ENCODE data around the gene FCER2.

DNA sequence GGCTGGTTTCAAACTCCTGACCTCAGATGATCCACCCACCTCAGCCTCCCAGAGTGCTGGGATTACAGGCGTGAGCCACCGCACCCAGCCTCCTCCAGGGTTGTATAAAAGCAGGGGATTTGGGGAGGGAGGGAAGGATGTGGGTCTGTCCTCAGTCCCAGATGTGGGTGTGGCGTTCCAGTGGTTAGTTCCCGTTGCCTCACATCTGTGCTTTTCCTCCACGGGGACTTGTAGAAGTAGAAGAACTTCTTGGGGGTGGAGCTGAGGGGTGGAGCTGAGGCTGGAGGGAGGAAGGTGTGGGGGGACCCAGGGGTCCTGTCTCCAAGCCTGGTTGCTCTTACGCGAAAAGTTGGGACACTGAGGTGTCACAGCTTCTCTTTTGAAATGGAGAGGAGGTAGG is 25.6 kb downstream of the FCER2 start:
- TF ChIP-seq, protein P1, sequence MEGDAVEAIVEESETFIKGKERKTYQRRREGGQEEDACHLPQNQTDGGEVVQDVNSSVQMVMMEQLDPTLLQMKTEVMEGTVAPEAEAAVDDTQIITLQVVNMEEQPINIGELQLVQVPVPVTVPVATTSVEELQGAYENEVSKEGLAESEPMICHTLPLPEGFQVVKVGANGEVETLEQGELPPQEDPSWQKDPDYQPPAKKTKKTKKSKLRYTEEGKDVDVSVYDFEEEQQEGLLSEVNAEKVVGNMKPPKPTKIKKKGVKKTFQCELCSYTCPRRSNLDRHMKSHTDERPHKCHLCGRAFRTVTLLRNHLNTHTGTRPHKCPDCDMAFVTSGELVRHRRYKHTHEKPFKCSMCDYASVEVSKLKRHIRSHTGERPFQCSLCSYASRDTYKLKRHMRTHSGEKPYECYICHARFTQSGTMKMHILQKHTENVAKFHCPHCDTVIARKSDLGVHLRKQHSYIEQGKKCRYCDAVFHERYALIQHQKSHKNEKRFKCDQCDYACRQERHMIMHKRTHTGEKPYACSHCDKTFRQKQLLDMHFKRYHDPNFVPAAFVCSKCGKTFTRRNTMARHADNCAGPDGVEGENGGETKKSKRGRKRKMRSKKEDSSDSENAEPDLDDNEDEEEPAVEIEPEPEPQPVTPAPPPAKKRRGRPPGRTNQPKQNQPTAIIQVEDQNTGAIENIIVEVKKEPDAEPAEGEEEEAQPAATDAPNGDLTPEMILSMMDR (IDR thresholded peaks at IDR 0.05), result no peak
- TF ChIP-seq POLR2A (IDR thresholded peaks at IDR 0.05), result no peak
